ENCODE data around the gene CHD5. TPM values are rescaled to one million over a fixed set of nuclear protein-coding genes. Genes with fewer than 3 reads are reported as not detected.

CHD5 gene
- total and polyA plus RNA-seq, 2 of the 4 experiments (the other 2 are of a cell fraction), result under 0.01 to 0.09 TPM

GRCh38 chr1:6176779-6177178 is 3.3 kb downstream of the CHD5 start:
- POLR2A ChIA-PET (ENCODE audit: unreplicated experiment), result no interaction called here
- intact Hi-C loops (cut with micrococcal nuclease), result no loop called here
- Histone ChIP-seq H2BK120ac (ENCODE audit: low read depth, low read length) (no peak overlapping the region), H3K79me1 (ENCODE audit: low read depth in 1 of 2, low read length in 2 of 2) (no peaks in the 10 kb centered on the region), H4K8ac (ENCODE audit: low read depth in 2 of 2, low read length in 2 of 2) (no peak overlapping the region), H3K4ac (ENCODE audit: low read depth, low read length) (no peak overlapping the region), H2BK20ac (ENCODE audit: low read depth, low read length) (no peak overlapping the region), H2AFZ (replicated peaks; ENCODE audit: low read length, poor library complexity) (no peak overlapping the region), H3K9me1 (ENCODE audit: insufficient read depth, low read length) (no peaks in the 10 kb centered on the region), H3K14ac (replicated peaks; ENCODE audit: low read depth, low read length) (no peak overlapping the region), H4K5ac (ENCODE audit: low read depth, low read length) (no peak overlapping the region), H3K27ac (ENCODE audit: insufficient read depth, low read length) (no peak overlapping the region), H2BK5ac (ENCODE audit: low read depth, low read length, poor library complexity, severe bottlenecking) (no peak overlapping the region), H3K23ac (ENCODE audit: low read depth, low read length) (no peak overlapping the region), H3K36me3 (ENCODE audit: control insufficient read depth, insufficient read depth, low read length) (no peaks in the 10 kb centered on the region), H3K4me1 (ENCODE audit: control insufficient read depth, insufficient read depth, low read length) (peaks cover 2% of the 10 kb centered on the region; the same call in 1 of the 2 replicates), H2AK9ac (replicated peaks; ENCODE audit: low read depth, low read length, poor library complexity) (peak overlapping the region; percentile 28), H4K91ac (ENCODE audit: insufficient read depth, low read depth, low read length) (no peak overlapping the region), H2BK15ac (ENCODE audit: low read depth, low read length) (no peak overlapping the region), H2AK5ac (ENCODE audit: low read depth, low read length) (no peak overlapping the region), H4K20me1 (ENCODE audit: insufficient read depth, low read length) (peaks cover 11% of the 10 kb centered on the region), H3K18ac (ENCODE audit: low read depth, low read length) (no peak overlapping the region), H3K4me2 (ENCODE audit: low read depth, low read length) (no peak overlapping the region), H3K9ac (ENCODE audit: low read depth, low read length) (no peak overlapping the region), H3K56ac (ENCODE audit: extremely low read depth, insufficient read depth, low read length) (no peak overlapping the region), H3K4me3 (ENCODE audit: insufficient read depth, low read depth, low read length) (no peak overlapping the region), H3K9me3 (ENCODE audit: control insufficient read depth, insufficient read depth, low read length) (no peaks in the 10 kb centered on the region; the same call in 1 of the 2 replicates), H3K27me3 (ENCODE audit: control insufficient read depth, insufficient read depth, low read length) (peaks cover 51% of the 10 kb centered on the region)
- BruUV-seq (replicated peaks), result no TSS peak
- no peak for ATAC-seq (ENCODE audit: low read depth)
- CTCF ChIA-PET, result no interaction called here
- in situ Hi-C loops (cut with MboI; ENCODE audit: low sequenced_read_pairs), result no loop called here
- dilution Hi-C loops (cut with HindIII; ENCODE audit: low sequenced_read_pairs, unreplicated experiment), result no loop called here
- WGBS, 2 experiments (ENCODE audit: extremely low coverage in 2 of 2, insufficient read length in 1 of 2), result no CpG with 5 or more reads among the region's 5 CpGs
- no peak for DNase-seq
- TF ChIP-seq RCOR1 (IDR thresholded peaks at IDR 0.05; ENCODE audit: insufficient replicate concordance, low read length), result no peak
- TF ChIP-seq, protein P1, sequence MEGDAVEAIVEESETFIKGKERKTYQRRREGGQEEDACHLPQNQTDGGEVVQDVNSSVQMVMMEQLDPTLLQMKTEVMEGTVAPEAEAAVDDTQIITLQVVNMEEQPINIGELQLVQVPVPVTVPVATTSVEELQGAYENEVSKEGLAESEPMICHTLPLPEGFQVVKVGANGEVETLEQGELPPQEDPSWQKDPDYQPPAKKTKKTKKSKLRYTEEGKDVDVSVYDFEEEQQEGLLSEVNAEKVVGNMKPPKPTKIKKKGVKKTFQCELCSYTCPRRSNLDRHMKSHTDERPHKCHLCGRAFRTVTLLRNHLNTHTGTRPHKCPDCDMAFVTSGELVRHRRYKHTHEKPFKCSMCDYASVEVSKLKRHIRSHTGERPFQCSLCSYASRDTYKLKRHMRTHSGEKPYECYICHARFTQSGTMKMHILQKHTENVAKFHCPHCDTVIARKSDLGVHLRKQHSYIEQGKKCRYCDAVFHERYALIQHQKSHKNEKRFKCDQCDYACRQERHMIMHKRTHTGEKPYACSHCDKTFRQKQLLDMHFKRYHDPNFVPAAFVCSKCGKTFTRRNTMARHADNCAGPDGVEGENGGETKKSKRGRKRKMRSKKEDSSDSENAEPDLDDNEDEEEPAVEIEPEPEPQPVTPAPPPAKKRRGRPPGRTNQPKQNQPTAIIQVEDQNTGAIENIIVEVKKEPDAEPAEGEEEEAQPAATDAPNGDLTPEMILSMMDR (conservative IDR thresholded peaks at IDR 0.05; ENCODE audit: low read depth, low read length), result no peak
- TF ChIP-seq NFE2L2 (IDR thresholded peaks at IDR 0.05; ENCODE audit: low read depth, low read length), result no peak
- TF ChIP-seq, protein P2, sequence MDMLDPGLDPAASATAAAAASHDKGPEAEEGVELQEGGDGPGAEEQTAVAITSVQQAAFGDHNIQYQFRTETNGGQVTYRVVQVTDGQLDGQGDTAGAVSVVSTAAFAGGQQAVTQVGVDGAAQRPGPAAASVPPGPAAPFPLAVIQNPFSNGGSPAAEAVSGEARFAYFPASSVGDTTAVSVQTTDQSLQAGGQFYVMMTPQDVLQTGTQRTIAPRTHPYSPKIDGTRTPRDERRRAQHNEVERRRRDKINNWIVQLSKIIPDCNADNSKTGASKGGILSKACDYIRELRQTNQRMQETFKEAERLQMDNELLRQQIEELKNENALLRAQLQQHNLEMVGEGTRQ (IDR thresholded peaks at IDR 0.05; ENCODE audit: low read depth, low read length), result no peak
- no peak for TF ChIP-seq CHD1 (IDR thresholded peaks at IDR 0.05; ENCODE audit: low read depth, low read length)
- no peak for TF ChIP-seq MXI1 (IDR thresholded peaks at IDR 0.05; ENCODE audit: borderline replicate concordance, low read depth, low read length)
- no peak for TF ChIP-seq CEBPB (IDR thresholded peaks at IDR 0.05; ENCODE audit: low read depth, low read length)
- TF ChIP-seq BHLHE40 (IDR thresholded peaks at IDR 0.05; ENCODE audit: low read depth, low read length), result no peak
- no peak for TF ChIP-seq FOS (IDR thresholded peaks at IDR 0.05; ENCODE audit: low read depth, low read length)
- TF ChIP-seq MAZ (IDR thresholded peaks at IDR 0.05; ENCODE audit: borderline replicate concordance, low read depth, low read length), result no peak
- TF ChIP-seq SMC3 (IDR thresholded peaks at IDR 0.05; ENCODE audit: low read depth, low read length), result no peak
- TF ChIP-seq RAD21 (IDR thresholded peaks at IDR 0.05; ENCODE audit: low read length), result no peak

Data from IMR-90 (cell line).